HG02970 (cell line): ENCODE measurements around the gene SLC19A1.

Source experiments
- ATAC-seq: cut with Tn5 transposase; IDR thresholded peaks from one replicate; pipeline ENCODE4 v1.9.1; 2021; ENCODE audit warnings: mild to moderate bottlenecking, moderate library complexity, moderate number of reproducible peaks; ENCODE audit not compliant: unreplicated experiment, low FRiP score

Gene SLC19A1

DNA sequence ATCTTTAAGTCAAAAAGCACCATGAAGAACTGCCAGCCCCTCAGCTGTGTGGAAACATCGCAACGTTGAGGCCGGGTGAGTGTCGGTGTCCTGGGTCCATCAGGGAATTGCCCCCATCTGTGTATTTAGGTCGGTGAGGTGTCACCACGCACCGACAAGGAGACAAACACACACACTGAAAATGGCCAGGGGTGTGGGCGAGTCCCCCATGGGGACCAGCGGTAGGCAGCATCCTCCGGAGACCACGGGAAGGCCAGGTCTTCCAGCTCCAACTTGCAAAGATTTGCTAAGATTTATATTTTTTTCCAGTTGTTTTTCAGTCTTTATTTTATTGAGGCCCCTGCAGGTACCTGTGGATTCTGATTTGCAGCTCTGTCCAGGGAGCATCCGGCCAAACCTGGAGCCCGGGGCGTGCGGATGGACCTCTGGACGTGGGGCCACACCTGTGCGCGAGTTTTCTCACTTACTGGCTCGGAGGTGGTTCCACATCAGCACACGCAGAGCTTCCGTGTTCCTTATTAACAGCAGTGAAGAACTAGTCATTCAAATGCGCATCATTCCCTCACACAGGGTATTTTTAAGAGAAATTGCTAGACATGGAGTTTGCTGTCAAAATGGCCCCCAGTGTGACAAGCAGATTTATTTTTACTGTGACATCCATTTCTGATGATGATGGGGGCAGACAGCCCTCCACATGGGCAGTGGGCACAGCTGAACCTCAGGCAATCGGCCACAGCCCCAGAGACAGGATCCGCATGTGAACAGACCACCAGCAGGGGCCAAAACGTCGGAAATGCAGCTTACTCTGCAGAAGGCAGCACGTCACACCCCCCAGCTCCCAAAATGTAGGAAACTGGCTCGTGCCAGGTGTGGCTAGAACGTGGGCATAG is 17.2 kb upstream of the SLC19A1 start:
- no peak for ATAC-seq

DNA sequence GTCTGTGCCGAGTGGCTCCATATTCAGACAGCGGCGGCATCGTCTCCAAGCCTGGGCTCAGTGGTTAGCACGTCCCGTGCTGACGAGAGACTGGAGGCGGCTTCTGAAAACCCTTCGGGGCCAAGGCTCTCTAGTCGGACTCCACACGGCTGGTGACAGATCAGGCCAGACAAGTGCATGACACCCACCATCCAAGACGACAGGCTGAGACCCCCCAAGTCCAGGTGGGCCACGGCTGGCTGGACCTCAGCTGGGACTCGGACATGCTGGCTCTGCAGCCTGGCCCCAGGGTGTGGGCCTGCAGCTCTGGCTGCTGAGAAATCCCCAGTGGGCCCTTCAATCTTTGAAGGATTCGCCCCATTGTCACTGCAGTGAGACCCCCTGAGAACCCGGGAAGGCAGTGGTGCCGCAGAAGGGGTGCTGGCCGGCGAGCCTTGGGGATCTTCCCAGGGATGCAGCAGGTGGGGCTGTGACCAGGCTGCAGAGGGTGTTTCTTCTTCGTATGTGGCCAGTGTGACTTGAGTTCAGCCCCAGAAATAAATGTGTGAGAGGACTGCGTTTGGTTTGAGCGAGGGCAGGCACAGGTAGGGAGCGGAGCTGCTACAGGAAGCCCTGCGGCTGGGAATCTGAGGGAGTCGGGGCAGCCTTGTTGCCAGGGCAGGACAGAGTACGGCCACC is 15.9 kb upstream of the SLC19A1 start:
- ATAC-seq: no peak

DNA sequence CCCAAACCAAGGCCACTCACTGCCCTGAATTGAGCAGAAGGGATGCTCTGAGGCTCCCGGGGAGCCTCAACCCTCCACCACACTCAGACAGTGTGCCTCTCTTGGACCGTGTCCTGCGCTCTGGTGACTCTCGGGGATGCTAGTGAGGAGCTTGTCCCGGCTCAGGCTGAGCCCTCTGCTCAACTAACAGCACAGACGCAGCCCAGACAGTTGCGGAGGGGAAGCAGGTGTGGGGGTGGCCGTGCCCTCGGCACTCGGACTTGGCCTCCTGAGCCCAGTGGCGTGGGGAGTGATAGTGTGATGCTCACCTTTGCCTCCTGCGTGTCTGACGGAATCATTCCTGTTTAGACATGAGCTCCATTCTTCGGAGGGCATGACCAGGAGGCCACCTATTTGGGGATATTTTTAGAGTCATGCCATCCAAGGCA is 15.4 kb upstream of the SLC19A1 start:
- ATAC-seq: no peak

DNA sequence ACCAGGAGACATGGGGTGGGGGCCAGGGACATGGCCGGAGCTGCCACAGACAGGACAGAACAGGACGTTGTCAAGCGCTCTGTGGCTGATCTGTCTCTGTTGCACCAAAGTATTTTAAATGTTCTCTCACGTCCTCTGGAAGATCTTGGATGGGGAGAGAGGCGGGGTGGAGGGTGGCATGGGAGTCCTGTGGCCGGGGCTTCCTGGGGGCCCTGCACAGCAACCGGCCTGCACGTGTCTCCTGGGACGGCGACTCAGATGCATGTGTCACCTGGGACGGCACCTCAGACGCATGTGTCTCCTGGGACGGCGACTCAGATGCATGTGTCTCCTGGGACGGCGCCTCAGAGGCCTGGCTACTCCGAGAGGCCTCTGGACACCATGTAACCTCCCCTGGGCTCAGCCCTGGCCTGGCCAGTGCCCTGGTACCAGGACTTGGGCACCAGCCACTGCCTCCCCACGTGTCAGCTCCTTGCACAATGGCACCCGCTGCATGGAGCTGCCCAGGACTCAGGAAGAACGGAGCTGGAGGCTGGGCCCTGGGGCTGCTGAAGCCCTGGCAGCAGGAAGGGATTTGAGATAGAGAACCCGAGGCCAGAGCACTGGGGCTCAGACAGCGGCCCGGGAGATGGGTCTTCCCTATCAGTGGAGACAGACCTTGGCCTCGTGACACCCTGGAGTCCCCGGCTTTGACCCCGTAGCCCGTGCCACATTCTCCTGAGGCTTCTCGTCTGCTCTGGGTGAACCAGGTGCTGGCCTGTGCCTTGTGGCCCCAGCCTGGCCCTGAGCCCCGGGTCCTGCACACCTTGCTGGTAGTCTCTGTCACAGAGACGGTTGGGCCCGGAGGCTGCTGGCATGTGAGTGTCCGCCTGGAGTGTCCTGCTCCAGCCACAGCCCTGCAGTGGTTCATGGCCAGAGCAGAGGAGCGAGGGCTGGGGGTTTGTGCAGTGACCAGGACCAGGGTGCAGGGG is 14.7 kb upstream of the SLC19A1 start:
- no peak for ATAC-seq

DNA sequence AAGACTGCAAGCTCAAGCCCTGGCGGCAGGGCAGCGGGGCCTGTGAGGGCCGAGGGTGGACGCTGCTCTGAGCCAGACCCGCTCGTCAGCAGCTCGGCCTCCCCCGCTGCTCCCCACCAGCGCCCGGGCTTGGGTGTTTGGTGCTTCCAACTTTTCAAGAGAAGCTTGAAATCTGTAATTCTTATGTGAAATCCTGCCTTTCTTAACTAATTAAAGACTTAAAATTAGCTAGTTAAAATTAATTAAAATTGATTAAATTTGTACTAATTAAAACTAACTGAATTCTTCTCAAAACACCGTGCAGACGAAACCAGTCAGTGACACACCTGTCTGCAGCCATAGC is 14.0 kb upstream of the SLC19A1 start:
- no peak for ATAC-seq

DNA sequence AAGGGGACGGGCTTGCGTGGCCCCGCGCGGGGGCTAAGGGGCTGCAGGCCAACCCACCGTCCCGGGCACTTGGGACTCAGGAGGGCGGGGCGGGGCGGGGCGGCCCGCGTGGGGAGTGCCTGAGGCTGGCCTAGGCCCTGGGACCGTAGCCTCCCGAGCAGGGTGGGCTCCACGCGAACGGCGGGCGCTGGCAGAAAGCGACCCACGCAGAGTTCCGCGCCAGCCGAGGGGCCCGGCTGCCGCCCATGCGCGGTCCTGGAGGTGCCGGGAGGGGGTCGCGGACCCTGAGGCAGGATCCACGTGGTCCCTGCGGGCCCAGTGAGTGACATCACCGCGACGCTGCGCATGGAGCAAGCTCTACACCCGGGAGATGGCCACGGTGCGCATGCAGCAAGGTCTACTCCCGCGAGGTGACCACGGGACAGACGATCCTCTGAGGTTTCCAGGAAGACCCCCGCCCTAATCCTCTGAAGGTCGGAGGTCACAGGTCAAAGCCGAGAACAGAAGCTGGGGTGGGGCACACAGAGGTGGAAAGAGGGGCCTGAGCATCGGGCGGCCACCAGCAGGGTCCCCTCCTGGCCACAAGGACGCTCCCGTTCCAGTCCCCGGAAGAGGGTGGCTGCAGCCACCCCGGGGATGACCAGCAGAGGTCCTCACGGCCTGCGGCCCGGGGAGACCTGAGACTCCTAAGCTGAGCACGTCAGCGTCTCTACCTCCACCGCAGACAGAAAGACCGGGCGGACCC is 13.5 kb upstream of the SLC19A1 start:
- ATAC-seq: no peak

DNA sequence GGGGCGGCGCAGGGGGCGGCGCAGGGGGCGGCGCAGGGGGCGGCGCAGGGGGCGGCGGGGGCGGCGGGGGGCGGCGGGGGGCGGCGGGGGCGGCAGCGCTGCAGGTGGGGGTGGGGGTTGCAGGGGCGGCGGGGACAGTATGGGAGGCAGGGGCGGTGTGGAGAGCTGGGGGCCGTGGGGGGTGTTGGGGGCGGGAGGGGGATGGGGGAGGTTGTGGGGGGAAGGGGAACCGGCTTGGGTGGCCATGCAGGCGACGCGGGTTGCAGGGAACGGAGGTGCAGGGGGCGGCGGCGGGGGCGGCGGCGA is 13.0 kb upstream of the SLC19A1 start:
- ATAC-seq: no peak

DNA sequence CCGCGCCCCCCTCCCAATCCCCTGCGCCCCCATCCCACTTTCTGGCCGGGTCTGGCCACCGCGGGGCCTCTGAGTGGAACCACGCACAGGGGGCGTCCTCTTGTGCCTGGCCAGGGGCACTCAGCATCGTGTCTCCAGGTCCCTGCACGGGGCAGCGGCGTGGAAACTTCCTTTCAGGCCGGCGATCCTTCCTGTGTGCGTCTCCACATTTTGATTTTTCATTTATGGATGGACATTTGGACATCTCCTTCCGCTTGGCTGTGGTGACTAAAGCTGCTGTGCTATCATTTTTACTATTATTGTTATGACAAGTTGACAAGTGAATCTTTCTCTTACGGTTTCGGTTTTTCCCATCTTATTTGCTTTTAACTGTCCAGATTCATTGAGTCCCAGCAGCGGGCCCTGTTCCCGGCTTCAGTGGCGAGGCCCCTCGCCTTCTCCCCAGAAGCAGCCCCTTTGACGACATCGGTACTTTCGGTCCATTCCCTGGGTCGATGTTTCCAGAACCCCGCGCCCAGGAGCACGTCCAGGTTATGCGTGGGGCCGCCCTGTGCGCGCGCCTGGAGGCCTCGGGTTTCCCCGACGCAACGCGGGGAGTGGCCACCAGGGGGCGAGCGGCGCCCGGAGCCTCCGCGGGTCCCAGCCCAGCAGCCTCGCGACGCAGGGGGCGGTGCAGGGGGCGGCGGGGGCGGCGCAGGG is 12.4 kb upstream of the SLC19A1 start:
- ATAC-seq: no peak

DNA sequence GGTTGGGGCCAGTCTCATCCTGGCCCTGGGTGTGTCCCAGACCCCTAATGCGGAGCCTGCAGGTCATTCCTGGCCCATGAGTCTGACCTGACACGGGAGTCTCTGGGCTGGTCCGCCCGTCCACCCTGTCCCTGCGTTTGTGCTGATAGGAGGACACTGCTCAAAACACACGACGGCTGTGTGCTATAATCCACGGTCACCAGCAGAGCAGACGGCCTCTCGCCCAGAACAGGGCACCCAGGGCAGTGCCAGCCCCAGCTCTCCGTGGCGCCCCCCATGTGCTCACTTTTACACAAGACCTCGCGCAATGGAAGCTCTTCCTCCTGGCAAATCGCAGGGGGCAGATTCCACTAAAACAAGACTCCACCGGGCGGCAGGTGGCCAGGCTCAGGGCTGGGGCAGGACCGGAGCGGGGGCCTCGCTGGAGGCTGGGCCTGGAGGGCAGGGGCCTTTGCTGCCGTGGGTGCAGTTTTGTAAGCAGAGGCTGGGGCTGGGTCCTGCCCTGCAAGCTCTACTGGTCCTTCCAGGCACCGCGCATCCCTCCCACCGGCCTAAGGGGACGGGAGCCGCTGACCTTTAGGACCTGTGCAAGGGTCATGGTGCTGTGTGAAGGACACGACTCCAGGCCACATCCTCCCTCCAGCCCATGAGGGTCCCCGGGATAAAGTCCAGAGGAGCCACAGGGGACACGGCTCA is 10.6 kb upstream of the SLC19A1 start:
- no peak for ATAC-seq

DNA sequence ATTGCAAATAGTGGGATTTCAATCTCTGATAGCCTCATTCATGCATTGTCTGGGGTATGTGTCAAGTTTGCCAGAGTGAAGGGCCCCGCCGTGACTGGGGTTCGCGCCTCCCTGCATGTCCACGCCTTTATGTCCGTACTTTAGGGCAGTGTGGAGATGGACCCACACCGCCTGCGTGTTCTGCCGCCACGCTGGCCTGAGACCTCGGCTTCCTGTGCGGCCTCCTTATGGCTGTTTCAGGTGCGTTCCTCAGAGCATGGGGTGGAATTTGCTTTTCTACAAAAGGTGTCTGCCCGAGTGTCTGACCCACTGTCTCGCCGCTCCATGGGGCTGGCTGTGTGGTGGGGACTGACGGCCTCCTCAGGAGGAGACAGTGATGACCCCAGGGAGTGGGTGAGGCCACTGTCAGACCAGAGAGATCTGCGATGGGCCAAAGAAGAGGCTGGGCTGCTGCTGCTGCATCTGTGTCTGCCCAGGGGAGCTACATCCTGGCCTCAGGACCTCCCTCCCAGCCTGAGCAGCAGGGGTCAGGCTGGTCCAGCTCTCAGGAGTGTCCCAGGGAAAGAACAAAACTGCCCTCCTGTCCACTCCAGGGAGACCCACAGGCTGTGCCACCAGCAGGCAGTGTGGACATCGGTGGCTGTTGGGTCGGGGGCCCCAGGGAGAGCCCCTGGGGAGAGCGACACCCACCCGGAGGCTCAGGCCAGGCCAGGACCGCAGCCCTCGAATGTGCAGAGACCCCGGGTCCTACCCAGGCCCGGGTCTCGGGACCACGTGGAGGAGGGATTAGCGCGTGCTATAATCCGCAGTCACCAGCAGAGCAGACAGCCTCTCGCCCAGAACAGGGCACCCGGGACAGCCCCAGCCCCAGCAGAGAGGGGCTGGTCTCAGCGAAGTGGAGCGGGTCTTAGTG is 9.8 kb upstream of the SLC19A1 start:
- ATAC-seq: no peak

DNA sequence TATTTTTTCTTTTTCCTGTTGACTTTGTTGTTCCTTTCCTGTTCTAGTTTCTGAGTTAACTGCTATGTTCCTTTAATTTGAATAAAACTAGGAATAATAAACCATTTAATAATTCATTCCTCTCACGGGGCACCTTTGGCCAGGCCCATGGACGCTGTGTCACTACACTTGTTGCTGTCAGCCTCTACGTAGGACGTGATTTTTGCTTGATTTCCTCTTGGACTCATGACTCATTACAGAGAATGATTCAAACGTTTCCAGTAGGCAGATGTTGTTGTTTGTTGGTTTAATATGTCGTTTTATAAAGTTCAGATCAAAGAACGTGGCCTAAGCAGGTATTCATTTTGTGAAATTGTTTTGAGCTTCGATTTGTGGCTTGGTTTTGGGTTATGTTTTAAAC is 9.1 kb upstream of the SLC19A1 start:
- no peak for ATAC-seq

DNA sequence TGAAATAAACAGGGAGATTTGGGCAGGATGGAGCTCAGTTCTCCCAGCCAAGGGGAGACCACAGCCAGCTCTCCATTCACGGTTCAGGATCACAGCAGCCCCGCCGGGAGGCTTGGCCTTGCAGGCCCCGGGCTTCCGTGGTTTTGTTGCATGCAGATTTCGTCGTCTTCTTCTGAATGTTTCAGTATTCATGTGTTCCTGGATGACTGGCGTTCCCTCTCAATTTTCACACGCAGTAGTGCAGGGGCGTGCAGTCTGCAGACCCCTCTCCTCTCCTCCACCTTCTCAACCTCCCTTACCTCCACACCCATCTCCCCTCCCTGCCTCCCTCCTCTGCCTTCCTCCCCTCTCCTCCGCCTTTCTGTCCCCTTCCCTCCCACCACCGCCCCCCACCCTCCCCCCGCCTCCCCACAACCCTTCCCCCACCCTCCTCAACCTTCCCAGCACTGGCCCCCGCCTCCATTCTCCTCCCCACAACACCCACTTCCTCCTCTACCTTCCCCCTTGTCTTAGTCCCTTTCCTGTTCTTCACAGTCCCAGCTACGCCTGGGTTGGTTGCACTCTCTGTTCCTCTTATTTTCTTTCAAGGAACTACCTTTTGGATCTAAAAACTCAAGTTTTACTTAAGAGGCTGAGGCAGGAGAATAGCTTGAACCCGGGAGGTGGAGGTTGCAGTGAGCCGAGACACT is 8.4 kb upstream of the SLC19A1 start:
- ATAC-seq: no peak

DNA sequence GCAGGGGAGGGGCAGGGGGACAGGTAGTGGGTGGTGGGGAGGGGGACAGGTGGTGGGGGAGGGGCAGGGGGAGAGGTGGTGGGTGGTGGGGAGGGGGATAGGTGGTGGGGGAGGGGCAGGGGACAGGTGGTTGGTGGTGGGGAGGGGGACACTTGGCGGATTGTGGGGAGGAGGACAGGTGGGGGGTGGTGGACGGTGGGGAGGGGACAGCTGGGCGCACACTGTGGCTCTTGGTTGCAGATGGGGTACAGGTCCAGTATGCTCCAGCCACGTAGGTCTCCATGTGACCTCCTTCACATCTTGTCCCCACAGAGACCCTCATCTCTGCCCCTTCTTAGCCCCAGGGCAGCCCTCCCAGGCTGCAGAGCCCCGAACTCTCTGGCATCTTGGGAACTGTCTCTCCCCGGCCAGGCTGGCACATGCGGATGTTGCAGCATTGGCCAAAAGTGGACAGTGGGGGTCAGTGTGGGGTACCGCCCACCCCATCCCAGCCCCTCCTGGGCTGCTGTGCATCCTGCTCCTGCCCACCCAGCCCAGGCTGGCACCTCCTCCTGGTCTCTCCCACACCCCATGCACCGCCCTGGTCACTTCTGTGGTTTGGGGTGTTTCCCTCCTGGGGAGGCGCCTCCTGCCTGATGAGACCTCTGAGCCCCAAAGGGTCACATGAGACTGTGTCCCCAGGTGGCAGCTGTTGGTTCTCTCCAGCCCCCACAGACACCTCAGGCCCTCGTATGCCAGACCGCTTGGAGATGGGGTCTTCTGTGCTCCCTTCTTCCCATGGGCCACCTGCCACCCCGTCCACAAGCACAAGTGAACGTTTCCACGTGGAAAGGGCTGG is 7.6 kb upstream of the SLC19A1 start:
- ATAC-seq: no peak

DNA sequence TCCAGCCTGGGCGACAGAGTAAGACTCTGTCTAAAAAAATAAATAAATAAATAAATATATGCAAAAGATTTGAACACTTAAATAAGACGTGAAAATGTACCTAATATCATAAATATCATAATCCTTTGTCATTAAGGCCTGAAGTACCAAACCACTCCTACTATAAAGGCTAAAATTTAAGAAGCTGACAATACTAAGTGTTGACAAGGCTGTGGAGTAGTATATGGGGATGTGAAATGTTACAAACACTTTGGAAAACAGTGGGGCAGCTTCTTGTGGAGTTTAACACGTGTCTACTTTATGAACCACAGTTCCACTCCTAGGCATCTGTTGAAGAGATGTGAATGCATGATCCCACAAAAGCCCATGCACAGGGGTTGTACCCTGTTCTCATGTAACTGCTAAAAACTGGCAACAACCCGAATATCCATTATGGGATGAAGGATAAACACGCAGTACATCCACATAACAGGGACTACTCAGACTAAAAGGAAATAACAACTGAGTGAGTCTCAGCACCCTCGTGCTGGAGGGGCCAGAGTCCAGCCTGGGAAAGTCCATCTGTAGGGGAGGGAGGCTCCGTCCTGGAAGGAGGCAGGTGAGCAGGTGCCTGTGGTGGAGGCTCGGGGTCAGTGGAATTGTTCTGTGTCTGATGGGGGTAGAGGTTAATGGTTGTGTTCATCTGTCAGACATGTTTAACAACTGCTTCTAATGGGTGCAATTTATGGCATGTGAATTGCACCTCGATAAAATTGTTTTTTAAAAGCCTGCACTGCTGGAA is 6.7 kb upstream of the SLC19A1 start:
- ATAC-seq: no peak

DNA sequence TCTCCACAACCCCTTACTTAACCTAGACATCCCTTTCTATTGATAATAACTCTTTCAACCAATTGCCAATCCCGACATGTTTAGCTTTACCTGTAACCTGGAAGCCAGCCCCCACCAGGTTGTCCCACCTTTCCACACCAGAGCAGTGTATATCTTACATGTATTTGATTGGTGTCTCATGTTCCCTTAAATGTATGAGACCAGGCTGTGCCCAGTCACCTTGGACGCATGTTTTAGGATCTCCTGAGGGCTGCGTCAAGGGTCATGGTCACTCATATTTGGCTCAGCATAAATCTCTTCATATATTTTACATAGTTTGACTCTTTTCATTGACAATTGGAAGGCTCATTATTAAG is 5.3 kb upstream of the SLC19A1 start:
- no peak for ATAC-seq
